Kidney epithelial cell (primary cell): ENCODE data around the gene TMIE. TPM values are rescaled to one million over a fixed set of nuclear protein-coding genes. Genes with fewer than 3 reads are reported as not detected.

Experiments
- DNase-seq: peaks from one replicate; pipeline ENCODE4 v3.0.0-alpha.2; 2010; ENCODE audit warnings: low read depth
- H3K27me3 ChIP-seq: 2 replicates; pipeline ENCODE4 v1.6.0; 2011; ENCODE audit warnings: low read length; ENCODE audit not compliant: control insufficient read depth, insufficient read depth
- H3K36me3 ChIP-seq: 2 replicates; pipeline ENCODE4 v1.5.1; 2011; ENCODE audit warnings: low read length; ENCODE audit not compliant: control insufficient read depth, insufficient read depth
- H3K4me3 ChIP-seq: 2 replicates; pipeline ENCODE4 v1.5.1; 2011; ENCODE audit warnings: low read depth, mild to moderate bottlenecking, control low read depth, low read length
- CTCF ChIP-seq: IDR thresholded peaks from 2 replicates; pipeline ENCODE4 v1.5.1; 2011; ENCODE audit warnings: mild to moderate bottlenecking, moderate library complexity, low read length, control low read depth, inconsistent platforms; ENCODE audit not compliant: insufficient read depth, poor library complexity, severe bottlenecking
- total RNA-seq: library from RNA; depleted of rRNA; stranded (reverse); fragments of >200 nt; gene quantifications from 2 replicates; pipeline ENCODE4 v1.2.3, GENCODE V29; 2015

Gene TMIE
- total RNA-seq, 1 donor from 2014 or later = 1.9 TPM

DNA sequence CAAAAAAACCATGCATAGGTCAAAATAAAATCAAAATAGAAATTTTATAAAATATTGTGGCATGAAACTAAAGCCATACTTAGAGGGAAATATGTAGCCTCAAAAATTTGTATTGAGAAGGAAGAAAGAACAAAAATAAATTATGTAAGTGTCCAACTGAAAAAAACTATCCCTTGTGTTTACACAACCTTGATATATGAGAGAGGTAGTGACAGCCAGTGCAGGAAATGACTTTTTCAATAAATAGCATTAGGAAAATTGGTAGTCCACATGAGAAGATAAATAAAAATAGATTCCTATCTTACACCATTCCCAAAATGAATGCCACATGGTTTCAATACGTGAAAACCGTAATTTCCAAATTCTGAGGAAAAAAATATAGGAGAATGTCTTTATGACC lies 29.6 kb downstream of the TMIE start:
- no peaks in the 10 kb centered on the region for H3K27me3 ChIP-seq
- DNase-seq = no peak
- no peak for TF ChIP-seq CTCF
- H3K4me3 ChIP-seq = no peak overlapping the region
- no peaks in the 10 kb centered on the region for H3K36me3 ChIP-seq

DNA sequence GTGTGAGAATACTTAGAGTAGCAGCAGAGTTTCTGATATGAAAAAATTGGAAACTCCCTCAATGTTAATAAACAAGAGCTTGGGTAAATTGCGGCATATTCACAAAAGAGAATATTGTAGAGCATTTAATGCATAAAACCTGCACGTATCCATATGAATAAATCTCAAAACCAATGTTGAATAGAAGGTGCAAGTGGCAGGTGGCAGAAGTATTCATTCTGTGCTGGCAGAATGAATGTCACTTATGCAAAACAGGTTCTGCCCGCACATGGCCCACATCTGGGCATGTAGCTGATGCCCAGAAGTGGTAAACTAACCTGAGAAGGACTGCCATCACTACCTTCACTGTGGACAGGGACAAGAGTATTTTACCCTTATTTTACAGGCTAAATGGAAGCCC lies 30.6 kb downstream of the TMIE start:
- no peak for TF ChIP-seq CTCF
- no peak overlapping the region for H3K4me3 ChIP-seq
- DNase-seq = no peak

DNA sequence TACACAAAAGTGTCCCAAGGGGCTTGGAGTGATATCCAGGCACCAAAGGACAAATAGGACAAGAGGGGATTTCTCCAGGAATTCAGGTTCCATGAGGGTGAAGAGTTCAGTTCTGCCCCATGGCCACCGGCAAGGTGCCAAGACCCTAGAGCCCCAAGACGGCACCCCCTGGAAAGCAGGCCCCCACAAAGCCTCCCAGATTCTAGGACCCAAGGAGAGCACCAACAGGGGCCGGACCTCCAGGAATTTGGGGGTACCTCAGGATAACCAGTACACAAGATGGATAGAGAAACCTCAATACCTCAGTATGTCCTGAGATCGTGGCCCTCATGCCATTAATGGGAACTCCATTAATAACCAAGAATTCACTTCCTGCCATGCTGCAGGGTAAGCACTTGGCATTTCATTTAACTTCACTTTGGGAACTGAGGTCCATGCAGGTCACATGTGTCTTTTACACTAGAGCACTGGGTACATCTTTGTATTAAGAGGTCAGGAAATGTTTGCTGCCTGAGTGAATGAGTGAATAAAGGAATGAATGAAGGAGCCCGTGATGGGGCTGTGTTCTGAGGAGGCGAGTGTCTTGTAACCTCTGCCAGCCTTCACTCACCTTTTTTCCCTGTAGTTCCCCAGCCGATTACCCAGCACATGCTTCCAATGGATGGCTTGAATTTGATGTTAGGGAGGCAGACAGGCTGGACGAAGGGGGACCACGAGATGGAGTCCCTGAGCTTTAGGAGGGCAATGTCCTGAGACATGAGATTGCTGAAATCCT lies 32.0 kb downstream of the TMIE start:
- no peaks in the 10 kb centered on the region for H3K36me3 ChIP-seq
- H3K4me3 ChIP-seq = no peak overlapping the region
- no peak for DNase-seq
- no peaks in the 10 kb centered on the region for H3K27me3 ChIP-seq
- no peak for TF ChIP-seq CTCF

More for the DNA sequence above, 30.6 kb downstream of the TMIE start:
- no peaks in the 10 kb centered on the region for H3K36me3 ChIP-seq
- no peaks in the 10 kb centered on the region for H3K27me3 ChIP-seq

- Histone ChIP-seq H3K27me3 (no peaks in the 10 kb centered on the region), H3K4me3 (no peak overlapping the region), H3K36me3 (no peaks in the 10 kb centered on the region)
- DNase-seq = no peak
- TF ChIP-seq CTCF = no peak
Observed at GRCh38 chr3:46734773-46735172, 33.6 kb downstream of the TMIE start.

DNA sequence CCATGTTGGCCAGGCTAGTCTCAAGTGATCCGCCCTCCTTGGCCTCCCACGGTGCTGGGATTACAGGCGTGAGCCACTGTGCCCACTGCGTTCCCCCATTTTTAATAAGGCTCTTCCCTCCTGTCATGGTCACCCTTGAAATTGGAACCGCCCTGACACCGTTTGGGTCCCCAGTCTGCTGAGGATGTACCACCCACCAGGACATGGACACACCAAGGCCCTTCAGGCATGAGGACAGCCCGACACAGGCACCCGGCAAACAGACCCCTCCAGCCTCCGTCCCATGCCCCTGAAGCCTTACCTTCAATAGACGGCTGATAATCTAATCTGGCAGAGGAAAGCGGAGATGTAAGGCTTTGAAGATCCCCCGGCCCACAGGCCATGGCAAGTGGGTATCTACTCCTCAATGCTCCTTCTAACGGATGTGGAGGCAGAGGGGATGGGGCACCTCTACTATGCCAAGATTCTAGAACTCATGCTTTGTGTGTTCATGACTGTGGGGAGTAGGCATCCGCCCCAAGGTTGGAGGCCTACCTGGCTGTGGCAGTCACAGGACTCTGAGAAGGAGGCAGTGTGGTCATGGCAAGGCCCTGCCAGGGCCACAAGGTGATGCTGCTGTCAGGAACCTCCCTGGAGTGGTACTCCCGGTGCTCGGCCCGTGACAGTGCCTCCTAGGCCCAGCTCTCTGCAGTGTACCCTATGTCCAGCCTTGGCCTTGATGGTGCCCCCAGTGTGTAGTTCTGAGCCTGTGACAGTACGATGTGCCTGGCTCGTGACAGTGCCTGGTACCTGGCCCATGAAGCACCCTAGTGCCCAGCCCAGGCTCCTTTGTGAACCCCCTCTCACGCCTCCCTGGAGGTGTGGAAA lies 35.0 kb downstream of the TMIE start:
- DNase-seq = no peak
- Histone ChIP-seq H3K36me3 (no peaks in the 10 kb centered on the region), H3K27me3 (no peaks in the 10 kb centered on the region), H3K4me3 (no peak overlapping the region)
- no peak for TF ChIP-seq CTCF
